GM19328 (cell line): Measurements from ENCODE around the gene PHKA2.
"Not testable (repeated sequence)": the region's sequence is repeated elsewhere in the genome, so short reads cannot be mapped to it uniquely, and the experiment has no call there.

Experiments used
- ATAC-seq: cut with Tn5 transposase; IDR thresholded peaks from one replicate; pipeline ENCODE4 v1.9.1; 2021; ENCODE audit warnings: mild to moderate bottlenecking, moderate library complexity; ENCODE audit not compliant: unreplicated experiment

PHKA2 gene

GRCh38 chrX:18983666-18984380, at the start of gene PHKA2:
Gene PHKA2 (minus strand): TSS chrX:18984114. CDS start chrX:18983932, 182 bp downstream.
- ATAC-seq = peak; percentile 48

- no peak for ATAC-seq
These were observed 46.9 kb upstream of the PHKA2 start for GRCh38 chrX:19030805-19031204.

GRCh38 chrX:19028560-19028959, 44.6 kb upstream of the PHKA2 start:
- ATAC-seq = no peak

- no peak for ATAC-seq
These were observed 40.5 kb upstream of the PHKA2 start for GRCh38 chrX:19024366-19024765.

- ATAC-seq = no peak
These were observed 36.1 kb upstream of the PHKA2 start for GRCh38 chrX:19019996-19020395.

- no peak for ATAC-seq
These were observed 33.4 kb upstream of the PHKA2 start for GRCh38 chrX:19017271-19017670.

- ATAC-seq = not testable (repeated sequence)
These were observed 32.7 kb upstream of the PHKA2 start for GRCh38 chrX:19016614-19017013.

- no peak for ATAC-seq
These were observed 24.0 kb upstream of the PHKA2 start for GRCh38 chrX:19007868-19008267.

- no peak for ATAC-seq
These were observed 23.1 kb upstream of the PHKA2 start for GRCh38 chrX:19007011-19007410.

GRCh38 chrX:19005909-19006308, 22.0 kb upstream of the PHKA2 start:
- ATAC-seq = no peak

- ATAC-seq = no peak
These were observed 19.8 kb upstream of the PHKA2 start for GRCh38 chrX:19003756-19004155.

GRCh38 chrX:18998653-18999052, 14.7 kb upstream of the PHKA2 start:
- no peak for ATAC-seq

GRCh38 chrX:18997916-18998315, 14.0 kb upstream of the PHKA2 start:
- no peak for ATAC-seq

- ATAC-seq = no peak
These were observed 12.6 kb upstream of the PHKA2 start for GRCh38 chrX:18996536-18996935.

- ATAC-seq = no peak
These were observed 11.3 kb upstream of the PHKA2 start for GRCh38 chrX:18995221-18995620.

GRCh38 chrX:18994713-18995112, 10.8 kb upstream of the PHKA2 start:
- ATAC-seq = no peak

GRCh38 chrX:18992829-18993228, 8.9 kb upstream of the PHKA2 start:
- no peak for ATAC-seq

- ATAC-seq = no peak
These were observed 1.2 kb upstream of the PHKA2 start for GRCh38 chrX:18985186-18985435.

GRCh38 chrX:18984381-18985185, 669 bp upstream of the PHKA2 start:
- peak; percentile 79 for ATAC-seq

GRCh38 chrX:18981124-18981807, 2.6 kb downstream of the PHKA2 start:
- ATAC-seq = no peak

- not testable (repeated sequence) for ATAC-seq
These were observed 3.7 kb downstream of the PHKA2 start for GRCh38 chrX:18980262-18980661.

- no peak for ATAC-seq
These were observed 8.9 kb downstream of the PHKA2 start for GRCh38 chrX:18974993-18975392.
